Mucosa of gallbladder (tissue), 1 donor: ENCODE data around the gene RHNO1. TPM values are rescaled to one million over a fixed set of nuclear protein-coding genes. Genes with fewer than 3 reads are reported as not detected.
"Not testable (repeated sequence)": the region's sequence is repeated elsewhere in the genome, so short reads cannot be mapped to it uniquely, and the experiment has no call there.

ENCODE experiments used
- DNase-seq: peaks from one replicate; pipeline ENCODE4 v3.0.0-alpha.2; 2020; ENCODE audit warnings: low spot score
- total RNA-seq: library from RNA; stranded (reverse); gene quantifications from one replicate; pipeline ENCODE4 v1.2.1, GENCODE V29; 2021
- donor health status: DM: no; HTN: no; CAD: no.

RHNO1 gene
- total RNA-seq, 1 donor from 2014 or later: 17.6 TPM

DNA sequence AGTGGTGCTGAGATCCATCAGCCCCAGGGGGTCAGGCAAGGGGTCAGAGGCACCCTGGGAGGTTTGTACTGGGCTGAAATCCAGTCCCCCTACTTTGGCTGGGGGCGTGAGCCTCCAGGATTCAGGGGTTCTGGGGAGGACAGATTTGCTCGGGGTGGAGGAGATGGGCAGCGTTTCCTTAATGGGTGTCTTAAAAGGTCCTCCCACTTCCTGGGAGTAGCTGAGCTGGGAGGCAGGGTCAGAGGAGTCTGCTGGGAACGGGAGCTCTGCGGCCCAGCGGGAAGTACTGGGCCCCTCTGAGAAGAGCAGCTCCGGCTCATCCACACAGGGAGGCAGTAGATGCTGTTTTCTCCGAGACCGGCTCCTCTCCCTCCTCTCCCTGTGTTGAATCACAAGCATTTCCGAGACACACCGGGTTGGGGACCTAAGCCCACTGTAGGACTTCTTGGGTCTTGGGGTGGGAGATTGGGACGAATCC is 18.0 kb upstream of the RHNO1 start:
- DNase-seq: no peak

DNA sequence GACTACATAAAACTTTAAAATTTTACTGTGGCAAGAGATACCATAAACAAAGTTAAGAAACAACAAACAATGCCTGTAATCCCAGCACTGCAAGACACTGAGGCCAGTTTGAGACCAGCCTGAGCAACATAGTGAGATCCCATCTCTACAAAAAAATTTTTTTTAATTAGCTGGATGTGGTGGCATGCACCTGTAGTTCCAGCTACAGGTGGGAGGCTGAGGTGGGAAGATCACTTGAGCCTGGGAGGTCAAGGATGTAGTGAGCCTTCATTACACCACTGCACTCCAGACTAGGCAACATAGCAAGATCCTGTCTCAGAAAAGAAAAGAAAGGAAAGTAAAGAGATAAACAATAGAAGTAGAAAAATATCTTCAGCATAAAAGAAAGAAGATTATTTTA is 16.9 kb upstream of the RHNO1 start:
- no peak for DNase-seq

DNA sequence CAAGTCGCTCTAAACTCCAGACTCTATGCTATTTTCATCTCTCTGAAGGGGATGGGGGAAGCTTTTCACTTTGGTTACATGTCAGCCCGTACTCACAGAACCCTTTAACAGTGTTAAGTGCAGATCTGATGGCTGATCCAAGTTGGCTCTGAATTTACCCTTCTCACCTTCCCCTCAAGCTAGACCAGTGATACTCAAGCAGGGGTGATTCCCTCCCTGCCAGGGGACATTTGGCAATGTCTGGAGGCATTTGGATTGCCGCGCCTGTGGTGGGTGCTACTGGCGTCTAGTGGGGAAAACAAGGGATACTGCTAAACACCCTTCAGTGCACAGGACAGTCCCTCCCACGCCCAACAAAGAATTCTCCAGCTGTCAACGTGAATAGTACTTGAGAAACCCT is 14.1 kb upstream of the RHNO1 start:
- no peak for DNase-seq

DNA sequence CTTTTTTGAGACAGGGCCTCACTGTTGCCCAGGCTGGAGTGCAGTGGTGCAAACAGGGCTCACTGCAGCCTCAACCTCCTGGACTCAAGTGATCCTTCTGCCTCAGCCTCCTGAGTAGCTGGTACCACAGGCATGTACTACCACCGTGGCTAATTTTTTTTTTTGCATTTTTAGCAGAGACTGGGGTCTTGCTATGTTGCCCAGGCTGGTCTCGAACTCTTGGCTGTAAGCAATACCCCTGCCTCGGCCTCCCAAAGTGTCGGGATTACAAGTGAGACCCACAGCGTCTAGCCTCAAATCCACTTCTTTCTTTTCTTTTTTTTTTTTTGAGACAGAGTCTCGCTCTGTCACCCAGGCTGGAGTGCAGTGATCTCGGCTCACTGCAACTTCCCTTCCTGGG is 13.6 kb upstream of the RHNO1 start:
- not testable (repeated sequence) for DNase-seq

DNA sequence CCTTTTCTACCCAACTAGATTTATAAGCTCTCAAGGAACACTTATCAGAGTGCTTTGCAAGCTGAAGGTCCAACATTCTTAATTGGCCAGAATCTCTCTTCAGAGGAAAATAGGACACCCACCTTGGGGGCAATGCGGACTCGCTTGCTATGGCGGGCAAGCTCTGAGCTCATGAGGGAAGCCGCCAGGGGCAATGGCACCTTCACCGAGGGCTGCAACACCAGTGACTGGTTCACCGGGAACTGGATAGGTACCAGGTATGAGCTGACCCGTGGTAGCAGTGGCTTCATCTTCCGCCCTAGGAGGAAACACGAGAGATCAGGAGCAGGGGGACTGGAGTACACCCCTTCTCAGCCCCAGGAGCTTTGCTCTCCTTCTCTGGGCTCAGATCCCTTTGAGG is 12.8 kb upstream of the RHNO1 start:
- no peak for DNase-seq

DNA sequence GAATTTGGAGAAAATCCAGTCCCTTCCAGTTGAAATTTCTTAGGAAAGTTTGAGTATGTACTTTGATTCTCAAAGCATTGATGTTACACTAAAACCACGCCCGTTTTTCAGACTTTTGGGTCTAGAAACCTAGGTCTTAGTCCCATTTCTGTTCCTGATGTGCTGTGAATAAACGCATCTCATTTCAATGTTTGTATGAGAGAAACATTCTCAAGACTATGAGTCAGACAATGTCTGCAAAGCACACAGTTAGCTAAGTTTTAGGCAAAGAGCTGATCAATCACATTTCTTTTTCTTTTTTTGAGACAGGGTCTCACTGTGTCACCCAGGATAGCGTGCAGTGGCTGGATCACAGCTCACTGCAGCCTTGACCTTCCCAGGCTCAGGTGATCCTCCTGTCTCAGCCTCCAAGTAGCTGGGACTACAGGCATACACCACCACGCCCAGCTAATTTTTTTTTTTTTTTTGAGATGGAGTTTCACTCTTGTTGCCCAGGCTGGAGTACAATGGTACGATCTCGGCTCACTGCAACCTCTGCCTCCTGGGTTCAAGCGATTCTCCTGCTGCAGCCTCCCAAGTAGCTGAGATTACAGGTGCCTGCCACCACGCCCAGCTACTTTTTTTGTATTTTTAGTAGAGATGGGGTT is 7.9 kb upstream of the RHNO1 start:
- not testable (repeated sequence) for DNase-seq

DNA sequence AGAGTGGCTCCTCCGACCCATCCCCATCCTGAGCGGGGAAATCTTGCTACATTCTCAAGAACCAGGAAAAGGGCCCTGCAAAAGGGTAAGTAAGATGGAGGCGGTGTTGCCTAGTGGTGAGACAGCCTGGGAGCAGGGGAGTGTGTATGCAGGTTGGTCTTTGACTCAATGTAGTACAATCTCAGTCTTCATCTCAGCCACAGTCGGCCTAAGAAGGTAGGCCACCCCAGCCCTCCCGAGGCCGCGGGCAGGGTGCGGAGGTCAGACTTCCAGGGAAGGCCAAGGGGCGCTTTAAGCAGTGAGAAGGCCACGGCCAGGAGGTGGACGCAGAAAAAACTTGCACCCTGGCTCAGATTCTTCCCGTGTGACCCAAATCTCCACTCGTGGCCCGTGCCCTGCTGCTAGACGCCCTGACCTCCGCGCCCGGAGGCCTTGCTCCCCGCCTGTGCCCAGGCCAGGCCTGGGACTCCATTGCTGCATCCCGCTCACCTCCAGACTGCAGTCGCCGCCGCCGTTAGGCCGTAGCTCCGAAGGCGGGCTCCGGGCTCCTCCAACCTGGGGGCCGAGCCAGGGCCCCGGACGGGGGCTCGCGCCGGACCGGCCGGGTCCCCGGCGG is 484 bp upstream of the RHNO1 start:
- no peak for DNase-seq

DNA sequence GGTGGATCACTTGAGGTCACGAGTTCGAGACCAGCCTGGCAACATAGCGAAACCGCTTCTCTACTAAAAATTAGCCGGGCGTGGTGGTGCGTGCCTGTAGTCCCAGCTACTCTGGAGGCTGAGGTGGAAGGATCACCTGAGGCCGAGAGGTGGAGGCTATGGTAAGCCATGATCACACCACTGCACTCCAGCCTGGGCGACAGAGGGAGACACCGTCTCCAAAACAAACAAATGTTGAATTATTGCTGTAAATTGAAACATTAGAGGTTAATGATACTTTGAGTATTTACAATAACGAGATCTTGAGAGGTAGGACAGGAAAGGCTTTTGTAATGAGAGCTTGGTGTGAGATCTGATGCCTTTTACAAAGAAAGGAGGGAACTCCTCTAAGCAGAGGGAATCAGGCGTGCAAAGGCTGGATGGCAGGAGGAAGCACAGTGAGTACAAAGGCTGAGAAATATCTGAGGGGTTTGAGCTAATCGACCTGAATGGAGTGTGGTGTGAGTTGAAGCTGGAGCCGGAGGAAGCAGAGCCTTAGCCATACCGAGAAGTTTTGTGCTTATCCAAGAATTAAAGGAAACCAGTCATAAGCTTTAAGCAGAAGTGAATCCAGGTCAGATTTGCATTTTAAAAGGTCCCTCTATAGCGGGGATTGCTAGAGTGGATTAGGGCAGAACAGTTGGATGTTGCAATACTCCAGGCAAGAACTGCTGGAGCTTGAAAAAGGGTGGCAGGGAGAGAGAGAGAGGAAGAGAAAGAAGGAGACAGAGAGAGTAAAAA is 1.1 kb downstream of the RHNO1 start:
- no peak for DNase-seq

DNA sequence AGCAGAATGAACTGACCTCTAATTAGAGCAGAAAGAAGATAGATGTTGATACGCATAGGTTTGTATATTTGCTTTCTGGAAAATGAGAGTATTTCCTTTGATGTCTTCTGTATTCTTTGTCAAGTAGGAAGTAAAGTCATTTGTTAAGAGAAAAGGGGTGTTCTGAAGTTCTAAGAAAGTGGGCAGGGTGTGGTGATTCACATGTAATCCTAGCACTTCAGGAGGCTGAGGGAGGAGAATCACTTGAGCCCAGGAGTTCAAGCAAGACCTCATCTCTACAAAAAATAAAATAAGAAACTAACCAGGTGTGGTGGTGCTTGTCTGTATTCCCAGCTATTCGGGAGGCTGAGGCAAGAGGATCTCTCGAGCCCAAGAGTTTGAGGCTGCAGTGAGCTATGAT is 2.8 kb downstream of the RHNO1 start:
- no peak for DNase-seq

DNA sequence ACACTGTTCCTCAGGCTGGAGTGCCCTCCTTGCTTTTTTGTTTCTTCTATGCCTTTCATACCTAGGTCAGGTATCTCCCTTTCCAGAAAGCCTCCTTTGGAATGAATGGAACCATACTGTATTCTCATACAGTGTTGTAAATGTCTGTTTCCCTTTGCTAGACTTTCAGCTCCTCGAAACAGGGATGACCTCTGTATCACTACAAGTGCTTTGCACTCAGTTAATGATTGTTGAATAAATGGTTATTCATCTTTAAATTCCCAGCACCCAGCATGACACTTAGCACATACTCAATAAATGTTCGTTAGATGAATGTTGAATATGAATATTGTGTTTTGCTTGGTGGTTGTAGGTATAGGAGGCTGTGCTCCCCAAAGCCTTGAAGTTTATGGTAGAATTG is 7.8 kb downstream of the RHNO1 start:
- no peak for DNase-seq

DNA sequence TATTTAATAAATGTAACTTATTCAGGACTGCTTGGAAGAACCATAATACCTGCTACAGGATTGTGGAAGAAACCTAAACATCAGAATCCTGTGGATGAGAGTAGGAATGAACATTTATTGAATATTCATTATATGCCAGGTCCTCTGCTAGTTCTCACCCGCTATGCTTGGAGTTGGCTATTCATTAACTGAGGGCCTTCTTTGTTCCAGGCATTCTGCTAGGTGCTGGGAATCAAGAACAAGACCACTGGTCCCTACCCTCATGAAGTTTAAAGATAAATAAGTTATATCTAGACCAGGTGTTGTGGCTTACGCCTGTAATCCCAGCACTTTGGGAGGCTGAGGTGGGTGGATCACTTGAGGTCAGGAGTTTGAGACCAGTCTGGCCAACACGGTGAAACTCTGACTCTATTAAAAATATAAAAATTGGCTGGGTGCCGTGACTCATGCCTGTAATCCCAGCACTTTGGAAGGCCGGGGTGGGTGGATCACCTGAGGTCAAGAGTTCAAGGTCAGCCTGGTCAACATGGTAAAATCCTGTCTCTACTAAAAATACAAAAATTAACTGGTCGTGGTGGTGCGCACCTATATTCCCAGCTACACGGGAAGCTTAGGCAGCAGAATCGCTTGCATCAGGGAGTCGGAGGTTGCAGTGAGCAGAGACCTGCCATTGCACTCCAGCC is 9.9 kb downstream of the RHNO1 start:
- no peak for DNase-seq

DNA sequence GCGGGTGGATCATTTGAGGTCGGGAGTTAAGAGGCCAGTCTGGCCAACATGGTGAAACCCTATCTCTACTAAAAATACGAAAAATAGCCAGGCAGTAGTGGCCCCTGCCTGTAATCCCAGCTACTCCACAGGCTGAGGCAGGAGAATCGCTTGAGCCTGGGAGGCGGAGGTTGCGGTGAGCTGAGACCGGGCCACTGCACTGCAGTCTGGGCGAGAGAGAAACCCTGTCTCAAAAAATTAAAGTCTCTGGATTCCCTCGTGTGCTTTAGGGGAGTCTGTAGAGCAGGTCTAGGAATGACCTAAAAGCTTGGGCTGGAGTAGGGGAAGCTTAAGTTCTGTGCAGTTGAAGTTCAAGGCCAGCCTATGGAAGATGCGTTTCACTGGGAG is 13.0 kb downstream of the RHNO1 start:
- DNase-seq: no peak

DNA sequence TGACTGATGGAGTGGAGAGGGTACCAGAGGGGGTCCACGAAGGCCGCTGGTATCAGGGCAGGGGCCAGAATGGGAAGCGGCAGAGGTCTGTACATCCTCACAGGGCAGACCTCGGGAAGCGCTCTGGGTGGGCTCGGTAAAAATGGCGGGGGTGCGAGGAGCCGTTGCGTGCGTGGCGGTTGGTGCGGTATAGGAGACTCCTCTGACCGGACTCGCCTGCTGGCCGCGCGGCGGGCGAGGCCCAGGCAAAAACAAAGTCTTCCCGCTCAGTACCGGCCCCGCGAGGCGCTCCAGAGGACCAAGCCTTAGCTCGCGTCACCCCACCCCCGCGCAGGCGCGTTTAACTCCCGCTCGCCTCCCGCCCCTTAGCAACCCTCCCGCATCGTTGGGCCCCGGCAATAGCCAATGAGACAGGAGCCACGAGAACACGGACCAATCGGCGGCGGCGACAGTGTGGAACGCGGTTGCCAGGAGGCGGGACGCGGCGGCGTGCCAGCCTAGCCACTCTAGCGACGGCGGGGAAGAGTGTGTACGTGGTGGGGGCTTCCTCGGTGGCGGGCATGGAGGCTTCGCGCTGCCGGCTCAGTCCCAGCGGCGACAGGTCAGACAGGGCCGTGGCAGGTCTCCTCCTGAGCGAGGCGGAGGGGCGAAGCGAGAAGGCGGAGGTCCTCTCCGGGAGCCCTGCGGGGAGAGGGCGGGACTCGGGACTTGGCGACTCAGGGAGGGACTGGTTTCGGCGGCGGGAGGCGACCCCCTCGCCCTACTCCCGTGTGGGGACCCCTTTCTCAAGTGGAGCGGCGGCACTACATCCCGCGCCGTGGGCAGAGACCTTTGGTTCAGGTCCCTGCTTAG is 13.6 kb downstream of the RHNO1 start, which contains the start of gene TULP3:
TULP3 (plus strand) TSS at position 504 of the 852 bp plus-strand sequence; CDS start at position 561, 57 bp downstream.
- peak; percentile 99 for DNase-seq

DNA sequence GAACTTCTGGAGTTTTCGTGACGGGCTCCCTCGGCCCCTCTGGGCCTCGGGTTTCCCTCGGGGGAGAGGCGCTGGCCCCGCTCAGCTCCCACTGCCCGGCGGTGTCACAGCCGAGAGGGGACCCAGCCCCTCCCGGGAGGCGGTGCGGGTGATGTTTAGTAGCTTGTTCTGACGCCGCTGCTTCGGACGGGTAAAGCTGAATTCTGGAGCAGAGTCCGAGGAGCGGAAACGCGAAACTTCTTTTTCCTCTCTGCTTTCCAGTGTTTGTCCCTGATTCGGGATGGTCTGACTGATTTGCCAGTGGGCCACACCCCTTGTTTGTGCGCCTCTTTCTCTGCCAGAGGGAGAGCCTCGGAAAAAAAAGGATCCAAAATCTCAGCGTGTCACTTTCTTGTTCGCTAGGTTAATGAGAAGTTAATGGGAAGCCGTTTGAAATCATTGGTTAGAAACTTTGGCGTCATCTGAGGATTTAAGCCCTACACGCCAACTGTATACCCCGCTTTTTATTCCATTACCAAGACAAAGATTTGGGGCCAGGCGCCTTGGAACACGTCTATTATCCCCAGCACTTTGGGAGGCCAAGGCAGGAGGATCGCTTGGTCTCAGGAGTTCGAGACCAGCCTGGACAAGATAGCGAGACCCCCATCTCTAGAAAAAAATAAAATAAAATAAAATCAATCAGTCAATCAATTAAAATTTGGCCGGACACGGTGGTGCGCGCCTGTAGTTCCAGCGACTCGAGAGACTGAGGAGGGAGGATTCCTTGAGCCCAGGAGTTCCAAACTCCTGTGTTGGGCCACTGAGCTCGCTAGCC is 14.4 kb downstream of the RHNO1 start:
- DNase-seq: peak; percentile 37

DNA sequence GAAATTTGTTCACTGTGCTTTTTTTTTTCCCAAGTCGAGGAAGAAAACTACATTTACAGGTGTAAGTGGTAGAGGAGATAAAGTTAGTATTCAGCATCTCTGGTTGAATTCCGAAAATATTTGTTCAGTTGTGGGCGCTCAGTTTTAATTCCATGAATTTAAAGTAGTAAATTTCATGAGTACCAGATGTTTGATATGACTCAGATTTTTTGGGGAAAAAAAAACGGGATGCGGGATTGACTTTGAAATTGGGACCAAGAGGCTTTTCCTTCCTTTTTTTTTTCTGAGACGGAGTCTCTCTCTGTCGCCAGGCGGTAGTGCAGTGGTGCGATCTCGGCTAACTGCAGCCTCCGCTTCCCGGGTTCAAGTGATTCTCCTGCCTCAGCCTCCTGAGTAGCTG is 15.2 kb downstream of the RHNO1 start:
- no peak for DNase-seq

DNA sequence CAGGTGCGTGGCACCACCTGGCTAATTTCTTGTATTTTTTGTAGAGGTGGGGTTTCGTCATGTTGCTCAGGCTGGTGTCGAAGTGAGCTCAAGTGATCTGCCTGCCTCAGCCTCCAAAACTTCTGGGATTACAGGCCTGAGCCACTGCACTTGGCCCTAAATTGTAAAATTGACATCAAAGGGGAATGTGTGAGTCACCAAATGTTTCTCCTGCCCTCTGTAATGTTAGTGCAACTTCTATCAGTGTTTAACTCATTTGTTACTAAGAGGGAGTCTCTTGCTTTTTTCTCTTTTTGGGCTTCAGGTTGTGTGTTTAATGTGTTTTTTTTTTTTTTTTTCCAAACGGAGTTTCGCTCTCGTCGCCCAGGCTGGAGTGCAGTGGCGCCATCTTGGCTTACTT is 16.0 kb downstream of the RHNO1 start:
- no peak for DNase-seq

DNA sequence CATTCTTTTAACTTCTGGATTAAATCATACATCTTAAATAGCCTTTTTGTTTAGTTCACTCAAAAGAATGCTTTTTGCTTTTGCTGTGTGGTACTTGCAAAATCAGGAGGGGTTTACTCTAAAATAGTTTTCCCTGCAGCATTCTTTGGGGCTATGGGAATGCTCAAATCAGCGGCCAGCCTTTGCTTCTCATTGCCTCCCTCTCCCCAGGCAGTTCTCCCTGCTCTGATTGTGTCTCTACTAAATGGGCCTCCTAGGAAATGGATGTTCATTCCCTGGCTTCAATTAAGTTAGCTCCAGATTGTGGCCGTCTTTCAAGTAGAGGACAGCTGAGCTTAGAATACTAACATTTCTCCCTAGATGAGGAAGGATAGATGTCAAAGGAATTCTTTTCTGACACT is 18.0 kb downstream of the RHNO1 start:
- no peak for DNase-seq

DNA sequence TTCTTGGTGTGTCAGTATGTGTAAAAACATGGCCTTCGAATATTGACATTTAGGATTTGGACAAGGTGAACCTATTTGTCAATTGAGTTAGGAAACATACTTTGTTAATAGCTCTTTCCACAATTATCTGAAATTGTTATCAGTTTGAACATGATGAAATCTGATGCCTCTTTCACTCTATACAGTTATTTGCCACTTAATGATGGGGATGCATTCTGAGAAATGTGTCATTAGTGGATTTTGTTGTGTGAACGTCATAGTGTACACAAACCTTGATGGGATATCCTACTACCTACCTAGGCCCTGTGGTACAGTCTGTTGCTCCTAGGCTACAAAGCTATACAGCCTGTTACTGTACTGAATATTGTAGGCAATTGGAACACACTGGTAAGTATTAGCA is 18.5 kb downstream of the RHNO1 start:
- no peak for DNase-seq

DNA sequence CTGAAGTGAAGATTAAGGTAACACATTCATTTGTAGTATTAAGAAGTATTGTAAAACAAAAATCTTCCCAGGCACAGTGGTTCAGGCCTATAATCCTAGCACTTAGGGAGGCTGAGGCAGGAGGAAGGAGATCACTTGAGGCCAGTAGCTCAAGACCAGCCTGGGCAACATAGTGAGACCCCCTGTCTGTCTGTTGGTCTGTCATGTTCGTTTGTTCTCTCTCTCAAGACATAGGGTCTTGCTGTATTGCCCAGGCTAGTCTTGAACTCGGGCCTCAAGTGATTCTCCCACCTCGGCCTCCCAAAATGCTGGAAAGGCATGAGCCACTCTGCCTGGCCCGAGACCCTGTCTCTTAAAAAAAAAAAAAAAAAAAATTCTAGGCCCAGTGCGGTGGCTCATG is 20.4 kb downstream of the RHNO1 start:
- DNase-seq: no peak

DNA sequence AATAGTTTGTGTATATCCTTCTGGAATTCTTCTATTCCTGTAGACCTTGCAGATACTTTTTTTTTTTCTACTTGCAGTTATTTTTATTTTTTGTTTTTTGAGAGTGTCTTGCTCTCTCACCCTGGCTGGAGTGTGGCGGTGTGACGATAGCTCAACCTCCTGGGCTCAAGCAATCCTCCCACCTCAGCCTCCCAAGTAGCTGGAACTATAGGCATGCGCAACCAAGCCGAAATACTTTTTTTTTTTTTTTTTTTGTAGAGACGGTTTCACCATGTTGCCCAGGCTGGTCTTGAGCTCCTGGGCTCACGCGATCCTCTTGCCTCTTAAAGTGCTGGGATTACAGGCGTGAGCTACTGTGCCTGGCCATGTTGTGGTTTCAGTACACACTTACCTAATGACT is 23.6 kb downstream of the RHNO1 start:
- no peak for DNase-seq
